ENCODE data around the gene SYT2. TPM values are rescaled to one million over a fixed set of nuclear protein-coding genes. Genes with fewer than 3 reads are reported as not detected.

The SYT2 gene
- total RNA-seq, 1 experiment from 2014 or later, result 12.1 TPM

DNA sequence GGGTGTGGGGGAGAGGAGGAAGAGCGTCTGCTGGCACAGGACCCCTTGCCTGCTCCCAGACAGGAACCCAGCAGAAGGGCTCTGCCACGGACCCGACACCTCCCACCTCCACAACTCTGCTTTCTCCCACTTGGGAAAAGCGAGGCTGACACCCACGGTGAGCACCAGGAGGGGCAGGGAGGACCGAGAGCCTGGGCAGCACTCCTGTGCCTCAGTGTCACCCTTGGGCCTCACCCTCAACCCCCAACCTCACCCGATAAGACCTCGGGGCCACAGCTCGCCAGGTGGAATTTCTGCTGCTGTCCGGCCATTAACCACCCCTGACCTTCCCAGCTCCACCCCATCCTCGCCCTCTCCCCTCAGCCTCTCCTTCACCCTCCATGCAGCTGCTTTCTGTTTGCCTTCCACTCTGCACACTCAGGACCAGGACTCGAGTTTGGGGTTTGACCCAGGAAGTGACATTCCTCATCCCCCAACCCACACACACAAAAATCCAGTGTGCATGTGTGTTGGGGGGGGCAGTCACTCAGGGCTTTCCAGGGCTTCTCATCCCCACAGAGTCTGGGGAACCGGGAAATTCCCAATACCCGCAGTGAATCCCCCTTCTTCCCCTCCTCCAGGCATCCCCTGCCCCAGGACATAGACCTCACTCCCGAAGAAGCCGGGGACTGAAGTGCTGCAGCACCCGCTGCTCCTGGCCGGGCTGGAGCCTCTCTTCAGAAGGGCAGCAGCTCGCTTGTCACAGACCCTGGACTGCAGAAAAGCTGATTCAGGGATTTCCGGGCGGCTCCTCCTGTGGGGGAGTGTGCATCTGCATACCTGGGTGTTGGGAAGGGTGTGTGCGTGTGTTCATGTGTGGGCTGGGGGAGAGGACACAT is 65.8 kb downstream of the SYT2 start:
- DNase-seq (ENCODE audit: low spot score) (no peak), ATAC-seq (peak; percentile 10; the same call in 1 of the 2 replicates)
- H3K27ac Mint-ChIP-seq, result no peak overlapping the region
- H3K27me3 Mint-ChIP-seq (ENCODE audit: low read depth), result peaks cover 53% of the 10 kb centered on the region
- no peaks in the 10 kb centered on the region for H3K36me3 Mint-ChIP-seq
- POLR2A ChIA-PET, result interaction anchor here (0.6 to 1.1 kb wide), 2 partner anchors 13 to 327 kb away, joined by 3 to 4 read pairs; no protein-coding TSS in a partner anchor
- TF ChIP-seq, protein P1, sequence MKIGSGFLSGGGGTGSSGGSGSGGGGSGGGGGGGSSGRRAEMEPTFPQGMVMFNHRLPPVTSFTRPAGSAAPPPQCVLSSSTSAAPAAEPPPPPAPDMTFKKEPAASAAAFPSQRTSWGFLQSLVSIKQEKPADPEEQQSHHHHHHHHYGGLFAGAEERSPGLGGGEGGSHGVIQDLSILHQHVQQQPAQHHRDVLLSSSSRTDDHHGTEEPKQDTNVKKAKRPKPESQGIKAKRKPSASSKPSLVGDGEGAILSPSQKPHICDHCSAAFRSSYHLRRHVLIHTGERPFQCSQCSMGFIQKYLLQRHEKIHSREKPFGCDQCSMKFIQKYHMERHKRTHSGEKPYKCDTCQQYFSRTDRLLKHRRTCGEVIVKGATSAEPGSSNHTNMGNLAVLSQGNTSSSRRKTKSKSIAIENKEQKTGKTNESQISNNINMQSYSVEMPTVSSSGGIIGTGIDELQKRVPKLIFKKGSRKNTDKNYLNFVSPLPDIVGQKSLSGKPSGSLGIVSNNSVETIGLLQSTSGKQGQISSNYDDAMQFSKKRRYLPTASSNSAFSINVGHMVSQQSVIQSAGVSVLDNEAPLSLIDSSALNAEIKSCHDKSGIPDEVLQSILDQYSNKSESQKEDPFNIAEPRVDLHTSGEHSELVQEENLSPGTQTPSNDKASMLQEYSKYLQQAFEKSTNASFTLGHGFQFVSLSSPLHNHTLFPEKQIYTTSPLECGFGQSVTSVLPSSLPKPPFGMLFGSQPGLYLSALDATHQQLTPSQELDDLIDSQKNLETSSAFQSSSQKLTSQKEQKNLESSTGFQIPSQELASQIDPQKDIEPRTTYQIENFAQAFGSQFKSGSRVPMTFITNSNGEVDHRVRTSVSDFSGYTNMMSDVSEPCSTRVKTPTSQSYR (CRISPR knock-in tag; IDR thresholded peaks at IDR 0.05), result no peak
- TF ChIP-seq ZNF317 (CRISPR knock-in tag; IDR thresholded peaks at IDR 0.05; ENCODE audit: borderline replicate concordance, low read depth), result no peak
- TF ChIP-seq, protein P2, sequence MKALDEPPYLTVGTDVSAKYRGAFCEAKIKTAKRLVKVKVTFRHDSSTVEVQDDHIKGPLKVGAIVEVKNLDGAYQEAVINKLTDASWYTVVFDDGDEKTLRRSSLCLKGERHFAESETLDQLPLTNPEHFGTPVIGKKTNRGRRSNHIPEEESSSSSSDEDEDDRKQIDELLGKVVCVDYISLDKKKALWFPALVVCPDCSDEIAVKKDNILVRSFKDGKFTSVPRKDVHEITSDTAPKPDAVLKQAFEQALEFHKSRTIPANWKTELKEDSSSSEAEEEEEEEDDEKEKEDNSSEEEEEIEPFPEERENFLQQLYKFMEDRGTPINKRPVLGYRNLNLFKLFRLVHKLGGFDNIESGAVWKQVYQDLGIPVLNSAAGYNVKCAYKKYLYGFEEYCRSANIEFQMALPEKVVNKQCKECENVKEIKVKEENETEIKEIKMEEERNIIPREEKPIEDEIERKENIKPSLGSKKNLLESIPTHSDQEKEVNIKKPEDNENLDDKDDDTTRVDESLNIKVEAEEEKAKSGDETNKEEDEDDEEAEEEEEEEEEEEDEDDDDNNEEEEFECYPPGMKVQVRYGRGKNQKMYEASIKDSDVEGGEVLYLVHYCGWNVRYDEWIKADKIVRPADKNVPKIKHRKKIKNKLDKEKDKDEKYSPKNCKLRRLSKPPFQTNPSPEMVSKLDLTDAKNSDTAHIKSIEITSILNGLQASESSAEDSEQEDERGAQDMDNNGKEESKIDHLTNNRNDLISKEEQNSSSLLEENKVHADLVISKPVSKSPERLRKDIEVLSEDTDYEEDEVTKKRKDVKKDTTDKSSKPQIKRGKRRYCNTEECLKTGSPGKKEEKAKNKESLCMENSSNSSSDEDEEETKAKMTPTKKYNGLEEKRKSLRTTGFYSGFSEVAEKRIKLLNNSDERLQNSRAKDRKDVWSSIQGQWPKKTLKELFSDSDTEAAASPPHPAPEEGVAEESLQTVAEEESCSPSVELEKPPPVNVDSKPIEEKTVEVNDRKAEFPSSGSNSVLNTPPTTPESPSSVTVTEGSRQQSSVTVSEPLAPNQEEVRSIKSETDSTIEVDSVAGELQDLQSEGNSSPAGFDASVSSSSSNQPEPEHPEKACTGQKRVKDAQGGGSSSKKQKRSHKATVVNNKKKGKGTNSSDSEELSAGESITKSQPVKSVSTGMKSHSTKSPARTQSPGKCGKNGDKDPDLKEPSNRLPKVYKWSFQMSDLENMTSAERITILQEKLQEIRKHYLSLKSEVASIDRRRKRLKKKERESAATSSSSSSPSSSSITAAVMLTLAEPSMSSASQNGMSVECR (CRISPR knock-in tag; IDR thresholded peaks at IDR 0.05; ENCODE audit: borderline replicate concordance), result no peak
- TF ChIP-seq GABPB1 (CRISPR knock-in tag; IDR thresholded peaks at IDR 0.05), result no peak
- TF ChIP-seq, protein P3, sequence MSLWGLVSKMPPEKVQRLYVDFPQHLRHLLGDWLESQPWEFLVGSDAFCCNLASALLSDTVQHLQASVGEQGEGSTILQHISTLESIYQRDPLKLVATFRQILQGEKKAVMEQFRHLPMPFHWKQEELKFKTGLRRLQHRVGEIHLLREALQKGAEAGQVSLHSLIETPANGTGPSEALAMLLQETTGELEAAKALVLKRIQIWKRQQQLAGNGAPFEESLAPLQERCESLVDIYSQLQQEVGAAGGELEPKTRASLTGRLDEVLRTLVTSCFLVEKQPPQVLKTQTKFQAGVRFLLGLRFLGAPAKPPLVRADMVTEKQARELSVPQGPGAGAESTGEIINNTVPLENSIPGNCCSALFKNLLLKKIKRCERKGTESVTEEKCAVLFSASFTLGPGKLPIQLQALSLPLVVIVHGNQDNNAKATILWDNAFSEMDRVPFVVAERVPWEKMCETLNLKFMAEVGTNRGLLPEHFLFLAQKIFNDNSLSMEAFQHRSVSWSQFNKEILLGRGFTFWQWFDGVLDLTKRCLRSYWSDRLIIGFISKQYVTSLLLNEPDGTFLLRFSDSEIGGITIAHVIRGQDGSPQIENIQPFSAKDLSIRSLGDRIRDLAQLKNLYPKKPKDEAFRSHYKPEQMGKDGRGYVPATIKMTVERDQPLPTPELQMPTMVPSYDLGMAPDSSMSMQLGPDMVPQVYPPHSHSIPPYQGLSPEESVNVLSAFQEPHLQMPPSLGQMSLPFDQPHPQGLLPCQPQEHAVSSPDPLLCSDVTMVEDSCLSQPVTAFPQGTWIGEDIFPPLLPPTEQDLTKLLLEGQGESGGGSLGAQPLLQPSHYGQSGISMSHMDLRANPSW (CRISPR knock-in tag; conservative IDR thresholded peaks at IDR 0.05; ENCODE audit: low read depth), result no peak
- no peak for TF ChIP-seq ZNF671 (CRISPR knock-in tag; IDR thresholded peaks at IDR 0.05)
- peaks cover 44% of the 10 kb centered on the region for H3K4me1 Mint-ChIP-seq
- CTCF ChIA-PET, result interaction anchor here (0.6 to 2.0 kb wide), 9 partner anchors 14 to 315 kb away, joined by 3 to 6 read pairs (median 4); no protein-coding TSS in a partner anchor
- no peaks in the 10 kb centered on the region for H3K9me3 Mint-ChIP-seq
- H3K4me3 Mint-ChIP-seq, result peak overlapping the region; percentile 89

DNA sequence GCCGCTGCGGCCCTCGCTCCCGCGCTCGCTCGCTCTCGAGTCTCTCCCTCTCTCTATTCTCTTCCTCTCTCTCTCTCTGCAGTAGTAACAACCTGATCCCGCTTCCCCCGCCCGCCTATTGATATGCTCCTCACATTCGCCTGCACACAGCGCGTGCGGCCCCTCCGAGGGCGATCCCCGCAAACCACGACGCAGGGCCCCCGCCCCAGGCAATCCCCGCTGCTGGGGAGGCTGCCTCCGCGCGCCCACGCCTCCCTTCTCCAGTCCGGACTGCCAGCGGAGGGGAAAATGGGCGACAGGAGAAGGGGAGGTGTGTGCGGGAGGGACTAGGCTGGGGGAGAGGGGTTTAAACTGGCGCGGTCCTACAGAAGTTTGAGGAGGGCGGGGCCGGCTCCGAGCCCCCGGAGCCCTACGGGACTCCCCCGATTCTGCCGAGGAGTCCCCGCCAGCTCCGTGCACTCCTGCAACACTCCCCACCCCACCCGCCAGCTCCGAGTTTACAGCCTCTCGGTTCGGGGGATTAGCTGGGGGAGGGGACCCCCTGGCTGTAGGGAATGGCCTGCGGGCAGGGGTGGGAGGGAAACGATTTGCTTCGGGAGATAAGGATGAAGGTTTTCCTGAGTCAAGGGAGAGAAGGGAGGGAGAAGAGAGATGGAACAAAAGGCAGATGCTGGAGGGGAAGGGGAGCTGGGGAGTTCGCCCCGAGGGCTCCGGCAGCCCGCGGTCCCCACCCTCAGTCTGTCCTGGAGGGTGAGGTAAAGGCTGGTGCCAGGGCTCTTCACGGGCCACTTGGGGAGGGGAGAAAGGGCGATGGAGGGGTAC is 66.6 kb downstream of the SYT2 start:
- peaks cover 53% of the 10 kb centered on the region for H3K27me3 Mint-ChIP-seq (ENCODE audit: low read depth)

More for the DNA sequence above, 66.6 kb downstream of the SYT2 start:
- H3K4me3 Mint-ChIP-seq, result peak overlapping the region; percentile 89
- POLR2A ChIA-PET, result interaction anchor here (1.1 kb wide), 1 partner anchor 14 kb away, joined by 3 read pairs; no protein-coding TSS in a partner anchor
- no peaks in the 10 kb centered on the region for H3K9me3 Mint-ChIP-seq
- H3K4me1 Mint-ChIP-seq, result peaks cover 53% of the 10 kb centered on the region
- no peaks in the 10 kb centered on the region for H3K36me3 Mint-ChIP-seq
- DNase-seq (ENCODE audit: low spot score), result peak; percentile 51
- no peak overlapping the region for H3K27ac Mint-ChIP-seq
- peak; percentile 43 for ATAC-seq
- CTCF ChIA-PET, result interaction anchor here (0.6 to 2.0 kb wide), 10 partner anchors 15 to 314 kb away, joined by 3 to 6 read pairs (median 4); no protein-coding TSS in a partner anchor
- TF ChIP-seq RELA (CRISPR knock-in tag; IDR thresholded peaks at IDR 0.05; ENCODE audit: borderline replicate concordance) (no peak), PRRX2 (CRISPR knock-in tag; IDR thresholded peaks at IDR 0.05) (no peak), OVOL2 (CRISPR knock-in tag; IDR thresholded peaks at IDR 0.05; ENCODE audit: borderline replicate concordance) (no peak), ZNF263 (CRISPR knock-in tag; IDR thresholded peaks at IDR 0.05; ENCODE audit: low read depth) (no peak)
- TF ChIP-seq, protein P4, sequence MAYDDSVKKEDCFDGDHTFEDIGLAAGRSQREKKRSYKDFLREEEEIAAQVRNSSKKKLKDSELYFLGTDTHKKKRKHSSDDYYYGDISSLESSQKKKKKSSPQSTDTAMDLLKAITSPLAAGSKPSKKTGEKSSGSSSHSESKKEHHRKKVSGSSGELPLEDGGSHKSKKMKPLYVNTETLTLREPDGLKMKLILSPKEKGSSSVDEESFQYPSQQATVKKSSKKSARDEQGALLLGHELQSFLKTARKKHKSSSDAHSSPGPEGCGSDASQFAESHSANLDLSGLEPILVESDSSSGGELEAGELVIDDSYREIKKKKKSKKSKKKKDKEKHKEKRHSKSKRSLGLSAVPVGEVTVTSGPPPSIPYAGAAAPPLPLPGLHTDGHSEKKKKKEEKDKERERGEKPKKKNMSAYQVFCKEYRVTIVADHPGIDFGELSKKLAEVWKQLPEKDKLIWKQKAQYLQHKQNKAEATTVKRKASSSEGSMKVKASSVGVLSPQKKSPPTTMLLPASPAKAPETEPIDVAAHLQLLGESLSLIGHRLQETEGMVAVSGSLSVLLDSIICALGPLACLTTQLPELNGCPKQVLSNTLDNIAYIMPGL (CRISPR knock-in tag; IDR thresholded peaks at IDR 0.05), result no peak
- TF ChIP-seq, protein P5, sequence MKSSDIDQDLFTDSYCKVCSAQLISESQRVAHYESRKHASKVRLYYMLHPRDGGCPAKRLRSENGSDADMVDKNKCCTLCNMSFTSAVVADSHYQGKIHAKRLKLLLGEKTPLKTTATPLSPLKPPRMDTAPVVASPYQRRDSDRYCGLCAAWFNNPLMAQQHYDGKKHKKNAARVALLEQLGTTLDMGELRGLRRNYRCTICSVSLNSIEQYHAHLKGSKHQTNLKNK (CRISPR knock-in tag; IDR thresholded peaks at IDR 0.05), result no peak
- TF ChIP-seq, protein P1 (CRISPR knock-in tag; IDR thresholded peaks at IDR 0.05), result 0 out of 2 replicates have a peak, but pooled peaks have one; percentile 11

All from WTC11 (cell line).